ENCODE measurements around the gene KCNQ1. TPM values are rescaled to one million over a fixed set of nuclear protein-coding genes. Genes with fewer than 3 reads are reported as not detected.

KCNQ1 gene
- total RNA-seq, 1 experiment from 2014 or later, result 2.3 TPM

DNA sequence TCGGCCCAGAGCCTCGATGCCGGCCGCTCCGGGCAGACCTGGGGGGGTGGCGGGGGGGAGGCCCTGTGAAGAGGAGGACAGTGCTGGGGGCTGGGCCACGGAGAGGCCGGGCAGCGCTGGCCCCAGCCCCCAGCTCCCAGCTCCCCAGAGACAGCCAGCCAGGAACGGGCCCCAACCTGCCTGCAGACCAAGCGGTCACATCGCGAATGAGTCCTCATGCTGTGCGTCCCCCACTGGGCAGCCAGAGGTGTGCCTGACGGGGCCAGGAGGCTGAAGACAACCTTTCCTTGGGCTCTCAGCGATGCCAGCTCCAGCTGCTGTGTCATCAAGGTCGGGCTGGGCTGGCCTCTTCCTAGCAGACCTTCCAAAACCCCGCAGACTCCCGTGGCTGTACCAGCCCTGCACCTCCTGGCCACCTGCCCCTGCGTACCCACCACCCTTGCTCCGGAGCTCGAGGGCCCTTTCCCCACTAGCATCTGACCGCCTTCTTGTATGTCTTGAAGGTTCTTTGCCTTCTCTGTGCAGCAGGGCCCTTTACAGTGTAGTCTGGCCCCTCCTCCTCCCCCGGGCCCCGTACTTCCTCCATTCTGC is 352.4 kb downstream of the KCNQ1 start:
- H3K27me3 Mint-ChIP-seq (ENCODE audit: low read depth), result peaks cover 90% of the 10 kb centered on the region
- no peak overlapping the region for H3K4me2 ChIP-seq (ENCODE audit: insufficient read depth, insufficient read length, low read length)

More for the DNA sequence above, 352.4 kb downstream of the KCNQ1 start:
- Histone ChIP-seq H4K91ac (ENCODE audit: insufficient read length, low read depth, low read length) (no peak overlapping the region), H3K4ac (ENCODE audit: low read depth, low read length) (no peak overlapping the region), H2AK5ac (ENCODE audit: insufficient read length, low read length) (no peak overlapping the region), H3K9ac (ENCODE audit: extremely low read depth, insufficient read length, low read length) (no peak overlapping the region), H3K23ac (ENCODE audit: insufficient read length, low read depth, low read length) (no peak overlapping the region), H3K4me1 (ENCODE audit: insufficient read depth, low read length) (no peaks in the 10 kb centered on the region), H4K5ac (ENCODE audit: insufficient read length, low read depth, low read length) (no peak overlapping the region), H3K9me3 (ENCODE audit: control insufficient read depth, low read depth, low read length) (no peaks in the 10 kb centered on the region), H3K27me3 (ENCODE audit: insufficient read depth, low read length) (no peaks in the 10 kb centered on the region), H3K18ac (ENCODE audit: insufficient read length, low read depth, low read length) (no peak overlapping the region), H3K27ac (ENCODE audit: insufficient read length, low read depth, low read length) (no peak overlapping the region), H2BK5ac (ENCODE audit: insufficient read length, low read length) (no peak overlapping the region), H3K23me2 (ENCODE audit: insufficient read length, low read depth, low read length, poor library complexity, severe bottlenecking) (no peaks in the 10 kb centered on the region), H2BK120ac (ENCODE audit: low read depth, low read length, poor library complexity, severe bottlenecking) (no peak overlapping the region), H3T11ph (ENCODE audit: low read length) (no peak overlapping the region), H4K20me1 (ENCODE audit: control insufficient read depth, insufficient read depth, insufficient read length) (no peaks in the 10 kb centered on the region), H3K56ac (ENCODE audit: insufficient read length, low read depth, low read length) (no peak overlapping the region), H3K79me2 (ENCODE audit: insufficient read depth, low read length) (no peaks in the 10 kb centered on the region), H4K8ac (replicated peaks; ENCODE audit: insufficient read length, low read depth, low read length) (no peak overlapping the region), H2AFZ (ENCODE audit: low read length) (no peak overlapping the region), H2BK20ac (ENCODE audit: low read depth, low read length, poor library complexity, severe bottlenecking) (no peak overlapping the region), H2BK15ac (ENCODE audit: low read depth, low read length) (no peak overlapping the region), H3K14ac (ENCODE audit: insufficient read depth, low read length) (peak overlapping the region; percentile 20; the same call in 1 of the 2 replicates), H3K79me1 (ENCODE audit: insufficient read depth, low read depth, low read length, poor library complexity, severe bottlenecking) (no peaks in the 10 kb centered on the region), H2BK12ac (ENCODE audit: insufficient read length, low read depth, low read length) (no peak overlapping the region)
- Mint-ChIP-seq H3K9me3 (peaks cover 9 to 10% of the 10 kb centered on the region in 2 experiments), H3K4me1 (peaks cover 3 to 5% of the 10 kb centered on the region in 2 experiments), H3K27ac (no peak overlapping the region), H3K36me3 (ENCODE audit: insufficient read depth in 1 of 3, low read depth in 3 of 3) (peaks cover 0 to 9% (median 6%) of the 10 kb centered on the region in 3 experiments; a peak in 5 of 7 replicates), H3K4me3 (no peak overlapping the region)
- WGBS (ENCODE audit: extremely low coverage, insufficient read length, low lambda C conversion rate), result no CpG with 5 or more reads among the region's 25 CpGs
- TF ChIP-seq, protein P1, sequence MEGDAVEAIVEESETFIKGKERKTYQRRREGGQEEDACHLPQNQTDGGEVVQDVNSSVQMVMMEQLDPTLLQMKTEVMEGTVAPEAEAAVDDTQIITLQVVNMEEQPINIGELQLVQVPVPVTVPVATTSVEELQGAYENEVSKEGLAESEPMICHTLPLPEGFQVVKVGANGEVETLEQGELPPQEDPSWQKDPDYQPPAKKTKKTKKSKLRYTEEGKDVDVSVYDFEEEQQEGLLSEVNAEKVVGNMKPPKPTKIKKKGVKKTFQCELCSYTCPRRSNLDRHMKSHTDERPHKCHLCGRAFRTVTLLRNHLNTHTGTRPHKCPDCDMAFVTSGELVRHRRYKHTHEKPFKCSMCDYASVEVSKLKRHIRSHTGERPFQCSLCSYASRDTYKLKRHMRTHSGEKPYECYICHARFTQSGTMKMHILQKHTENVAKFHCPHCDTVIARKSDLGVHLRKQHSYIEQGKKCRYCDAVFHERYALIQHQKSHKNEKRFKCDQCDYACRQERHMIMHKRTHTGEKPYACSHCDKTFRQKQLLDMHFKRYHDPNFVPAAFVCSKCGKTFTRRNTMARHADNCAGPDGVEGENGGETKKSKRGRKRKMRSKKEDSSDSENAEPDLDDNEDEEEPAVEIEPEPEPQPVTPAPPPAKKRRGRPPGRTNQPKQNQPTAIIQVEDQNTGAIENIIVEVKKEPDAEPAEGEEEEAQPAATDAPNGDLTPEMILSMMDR (conservative IDR thresholded peaks at IDR 0.05), result no peak
- peak; percentile 28 for DNase-seq

Data from H9 (cell line).